Calu3 (cell line): Measurements from ENCODE around the gene ITGB2. TPM values are rescaled to one million over a fixed set of nuclear protein-coding genes. Genes with fewer than 3 reads are reported as not detected.

ENCODE experiments used
- BruUV-seq: library from RNA; stranded (reverse); fragments of 400-500 nt; replicated peaks from 2 replicates; lab custom pipeline; 2021; lab: Mats Ljungman, UMichigan
- CTCF ChIA-PET: fragments of 300-600 bp; sonication (Branson Sonifier 250); formaldehyde crosslinking; loops from one replicate; lab custom pipeline; 2022; ENCODE audit warnings: antibody characterized with exemption; lab: Charles Lee
- DNase-seq: peaks from one replicate; pipeline ENCODE4 v3.0.0; 2022
- H3K27ac Mint-ChIP-seq: one replicate; pipeline ENCODE4 v1.8.0; 2022; ENCODE audit warnings: mixed read lengths; ENCODE audit not compliant: unreplicated experiment
- H3K27me3 Mint-ChIP-seq: one replicate; pipeline ENCODE4 v1.8.0; 2022; ENCODE audit warnings: mixed read lengths; ENCODE audit not compliant: unreplicated experiment
- H3K36me3 Mint-ChIP-seq: one replicate; pipeline ENCODE4 v1.8.0; 2022; ENCODE audit warnings: mild to moderate bottlenecking, moderate library complexity, mixed read lengths; ENCODE audit not compliant: insufficient read depth, unreplicated experiment
- H3K4me1 Mint-ChIP-seq: one replicate; pipeline ENCODE4 v1.8.0; 2022; ENCODE audit warnings: mild to moderate bottlenecking, low read depth, mixed read lengths; ENCODE audit not compliant: unreplicated experiment
- H3K4me3 Mint-ChIP-seq: one replicate; pipeline ENCODE4 v1.8.0; 2022; ENCODE audit warnings: mild to moderate bottlenecking, low read depth, moderate library complexity, mixed read lengths; ENCODE audit not compliant: unreplicated experiment
- H3K9me3 Mint-ChIP-seq: one replicate; pipeline ENCODE4 v1.8.0; 2022; ENCODE audit warnings: low read depth, mixed read lengths; ENCODE audit not compliant: unreplicated experiment
- intact Hi-C: fragments of 100-400 bp; cut with micrococcal nuclease; formaldehyde crosslinking; loops from one replicate; pipeline ENCODE4 v1.10.0; 2022; ENCODE audit not compliant: unreplicated experiment
- total RNA-seq: library from RNA; stranded (reverse); gene quantifications from 2 replicates; pipeline ENCODE4 v1.2.3, GENCODE V29; 2022
- TF ChIP-seq, protein P1 (sequence below): fragments of 200-600 bp; IDR thresholded peaks from one replicate; pipeline ENCODE4 v1.8.0; 2022; ENCODE audit warnings: antibody characterized with exemption; ENCODE audit not compliant: unreplicated experiment

Gene ITGB2
- total RNA-seq, 1 experiment from 2014 or later = 0.42 TPM

DNA sequence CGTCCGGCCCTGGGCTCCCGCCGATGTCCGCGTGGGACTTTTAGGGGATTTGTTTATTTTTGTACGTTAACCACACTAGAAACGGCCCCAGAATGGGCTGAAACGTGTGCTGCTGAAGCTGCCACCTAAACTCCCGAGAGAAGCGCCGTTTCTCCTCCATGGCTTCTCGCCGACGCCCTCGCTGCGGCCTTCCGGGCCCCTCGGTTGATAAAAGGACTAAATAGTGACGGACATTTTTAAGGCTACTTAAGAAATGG is 46.5 kb downstream of the ITGB2 start:
- H3K36me3 Mint-ChIP-seq = peaks cover 33% of the 10 kb centered on the region
- no peaks in the 10 kb centered on the region for H3K9me3 Mint-ChIP-seq
- H3K4me1 Mint-ChIP-seq = peaks cover 21% of the 10 kb centered on the region
- H3K27ac Mint-ChIP-seq = peak overlapping the region; percentile 58
- TF ChIP-seq, protein P1, sequence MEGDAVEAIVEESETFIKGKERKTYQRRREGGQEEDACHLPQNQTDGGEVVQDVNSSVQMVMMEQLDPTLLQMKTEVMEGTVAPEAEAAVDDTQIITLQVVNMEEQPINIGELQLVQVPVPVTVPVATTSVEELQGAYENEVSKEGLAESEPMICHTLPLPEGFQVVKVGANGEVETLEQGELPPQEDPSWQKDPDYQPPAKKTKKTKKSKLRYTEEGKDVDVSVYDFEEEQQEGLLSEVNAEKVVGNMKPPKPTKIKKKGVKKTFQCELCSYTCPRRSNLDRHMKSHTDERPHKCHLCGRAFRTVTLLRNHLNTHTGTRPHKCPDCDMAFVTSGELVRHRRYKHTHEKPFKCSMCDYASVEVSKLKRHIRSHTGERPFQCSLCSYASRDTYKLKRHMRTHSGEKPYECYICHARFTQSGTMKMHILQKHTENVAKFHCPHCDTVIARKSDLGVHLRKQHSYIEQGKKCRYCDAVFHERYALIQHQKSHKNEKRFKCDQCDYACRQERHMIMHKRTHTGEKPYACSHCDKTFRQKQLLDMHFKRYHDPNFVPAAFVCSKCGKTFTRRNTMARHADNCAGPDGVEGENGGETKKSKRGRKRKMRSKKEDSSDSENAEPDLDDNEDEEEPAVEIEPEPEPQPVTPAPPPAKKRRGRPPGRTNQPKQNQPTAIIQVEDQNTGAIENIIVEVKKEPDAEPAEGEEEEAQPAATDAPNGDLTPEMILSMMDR = no peak
- intact Hi-C loops = loop anchor here (5.0 to 10.0 kb wide), 2 partner anchors 53 to 69 kb away; partner anchors contain the start of gene UBE2G2
- no peak for DNase-seq
- peak overlapping the region; percentile 86 for H3K4me3 Mint-ChIP-seq
- no peaks in the 10 kb centered on the region for H3K27me3 Mint-ChIP-seq
- CTCF ChIA-PET = interaction anchor here (2.2 kb wide), 1 partner anchor 73 kb away, joined by 7 read pairs; the partner anchor contains the start of gene UBE2G2
- BruUV-seq = TSS peak; percentile 76

DNA sequence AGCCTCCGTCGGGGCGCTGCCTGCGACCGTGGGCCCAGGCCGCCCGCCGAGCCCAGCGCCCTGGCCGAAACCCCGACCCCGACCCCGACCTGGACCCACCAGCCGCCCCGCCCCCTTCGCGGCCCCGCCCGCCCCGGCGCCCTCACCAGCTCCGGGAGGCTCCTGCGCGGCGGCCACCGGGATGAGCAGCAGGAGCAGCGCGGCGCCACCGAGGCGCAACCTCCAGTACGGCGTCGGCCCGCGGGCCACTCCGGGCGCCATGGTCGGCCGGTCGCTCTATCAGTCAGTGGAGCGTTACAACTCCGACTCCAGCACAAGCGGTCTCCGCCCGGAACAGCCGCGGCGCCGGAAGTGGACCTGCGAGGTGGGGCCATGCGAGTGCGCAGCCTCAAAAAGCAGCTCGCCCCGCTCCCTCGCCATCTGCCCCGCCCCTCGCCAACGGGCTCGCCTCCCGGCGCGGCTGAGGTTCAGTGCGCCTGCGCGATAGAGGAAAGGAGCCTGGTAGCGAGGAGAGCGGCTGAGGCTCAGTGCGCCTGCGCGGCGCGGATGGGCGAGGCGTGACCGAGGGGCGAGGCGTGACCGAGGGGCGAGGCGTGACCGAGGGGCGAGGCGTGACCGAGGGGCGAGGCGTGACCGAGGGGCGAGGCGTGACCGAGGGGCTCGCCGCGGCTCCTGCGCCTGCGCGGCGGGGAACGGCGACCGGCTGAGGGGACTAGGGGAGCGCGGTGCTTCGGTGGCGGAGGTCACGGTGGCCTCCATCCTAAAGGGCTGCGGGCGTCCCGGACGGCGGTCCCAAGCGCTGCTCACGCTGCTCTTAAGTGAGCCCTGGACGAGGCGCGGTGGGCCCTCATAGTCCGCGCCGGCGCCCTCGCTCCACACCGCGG is 47.1 kb downstream of the ITGB2 start, which contains the start of gene PTTG1IP:
PTTG1IP (minus strand) TSS at position 335 of the 884 bp plus-strand sequence; CDS start at position 261, 74 bp downstream.
- DNase-seq = peak; percentile 96
- TF ChIP-seq, protein P1 = no peak
- H3K4me1 Mint-ChIP-seq = peaks cover 27% of the 10 kb centered on the region
- H3K27ac Mint-ChIP-seq = peak within 1 kb of the TSS; percentile 83
- intact Hi-C loops = loop anchor here (5.0 to 10.0 kb wide), 2 partner anchors 54 to 69 kb away; partner anchors contain the start of gene UBE2G2
- no peaks in the 10 kb centered on the region for H3K27me3 Mint-ChIP-seq
- H3K36me3 Mint-ChIP-seq = peaks cover 33% of the 10 kb centered on the region
- BruUV-seq = no TSS peak
- CTCF ChIA-PET = interaction anchor here (0.9 to 2.2 kb wide), 2 partner anchors 19 to 72 kb away, joined by 3 to 7 read pairs; partner anchors contain the start of gene UBE2G2
- no peaks in the 10 kb centered on the region for H3K9me3 Mint-ChIP-seq
- H3K4me3 Mint-ChIP-seq = peak within 1 kb of the TSS; percentile 86

DNA sequence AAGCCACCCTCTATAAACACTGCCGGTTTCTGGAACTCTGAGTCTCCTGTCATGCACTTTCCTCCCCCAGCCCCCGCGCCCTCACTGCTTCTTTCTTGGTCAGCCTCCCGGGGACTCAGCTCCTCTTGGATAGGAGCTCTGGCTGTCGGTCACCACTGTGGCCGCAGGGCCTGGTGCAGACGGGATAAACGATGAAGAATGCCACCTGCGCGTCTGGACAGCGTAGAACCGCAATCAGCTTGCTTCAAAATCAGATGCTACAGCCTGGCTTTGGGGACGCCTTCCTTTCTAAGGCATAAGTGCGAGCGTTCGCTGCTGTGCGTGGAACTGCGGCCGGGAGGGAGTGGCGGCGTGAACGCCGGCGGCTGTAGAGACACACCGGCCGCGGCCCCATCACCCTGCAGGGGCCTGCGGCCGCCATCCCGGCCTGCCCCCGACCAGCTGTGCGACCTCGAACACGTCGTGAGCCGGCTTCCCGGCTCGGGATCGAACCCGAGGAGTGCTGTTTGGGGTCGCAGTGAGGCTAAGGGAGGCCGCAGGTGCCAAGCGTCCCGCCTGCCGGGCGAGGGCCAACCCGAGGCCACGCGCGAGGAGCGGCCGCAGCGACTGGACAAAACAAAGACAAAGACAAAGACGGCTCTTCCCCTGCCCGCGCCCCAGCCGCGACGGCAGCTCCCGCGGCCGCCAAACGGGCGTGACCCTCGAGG is 47.9 kb downstream of the ITGB2 start:
- no TSS peak for BruUV-seq
- CTCF ChIA-PET = interaction anchor here (0.7 to 2.2 kb wide), 3 partner anchors 19 to 71 kb away, joined by 3 to 7 read pairs (median 3); partner anchors contain the start of gene UBE2G2

DNA sequence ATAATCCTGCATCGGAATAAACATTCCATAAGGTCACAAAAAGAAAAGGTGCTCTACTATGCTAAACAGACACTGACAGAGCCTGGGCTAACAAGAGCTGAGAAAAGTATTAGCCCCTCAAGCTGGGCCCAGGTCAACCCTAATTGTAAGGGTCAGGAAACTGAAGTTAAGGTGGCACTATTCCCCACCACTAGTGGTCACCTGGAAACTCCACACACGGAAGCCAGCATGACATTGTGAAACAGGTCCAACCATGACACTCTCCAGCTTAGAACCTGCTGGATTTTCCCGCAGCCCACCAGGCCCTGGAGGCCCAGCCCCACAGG is 48.4 kb downstream of the ITGB2 start:
- H3K36me3 Mint-ChIP-seq = peaks cover 35% of the 10 kb centered on the region
- CTCF ChIA-PET = interaction anchor here (0.7 to 2.2 kb wide), 2 partner anchors 62 to 71 kb away, joined by 3 to 7 read pairs; partner anchors contain the start of gene UBE2G2
- TF ChIP-seq, protein P1 = no peak
- H3K27me3 Mint-ChIP-seq = no peaks in the 10 kb centered on the region
- no TSS peak for BruUV-seq
- DNase-seq = no peak
- no peaks in the 10 kb centered on the region for H3K9me3 Mint-ChIP-seq
- peak overlapping the region; percentile 86 for H3K4me3 Mint-ChIP-seq
- H3K4me1 Mint-ChIP-seq = peaks cover 34% of the 10 kb centered on the region
- H3K27ac Mint-ChIP-seq = peak overlapping the region; percentile 83
- intact Hi-C loops = loop anchor here (5.0 to 10.0 kb wide), 2 partner anchors 55 to 67 kb away; partner anchors contain the start of gene UBE2G2

More for the DNA sequence above, 47.9 kb downstream of the ITGB2 start:
- peak overlapping the region; percentile 86 for H3K4me3 Mint-ChIP-seq
- intact Hi-C loops = loop anchor here (5.0 to 10.0 kb wide), 2 partner anchors 54 to 68 kb away; partner anchors contain the start of gene UBE2G2
- H3K9me3 Mint-ChIP-seq = no peaks in the 10 kb centered on the region
- H3K36me3 Mint-ChIP-seq = peaks cover 33% of the 10 kb centered on the region
- peaks cover 31% of the 10 kb centered on the region for H3K4me1 Mint-ChIP-seq
- TF ChIP-seq, protein P1 = no peak
- H3K27ac Mint-ChIP-seq = peak overlapping the region; percentile 83
- no peaks in the 10 kb centered on the region for H3K27me3 Mint-ChIP-seq
- DNase-seq = no peak
